T follicular helper cell (primary cell): ENCODE results near the gene SELENOV.
"Not testable (repeated sequence)": the region's sequence is repeated elsewhere in the genome, so short reads cannot be mapped to it uniquely, and the experiment has no call there.

Experiments
- DNase-seq: peaks from one replicate; pipeline ENCODE4 v3.0.0-alpha.2; 2020; ENCODE audit warnings: low read depth
- total RNA-seq, 2 experiments: gene quantifications; one replicate each; lab custom pipeline; 2026; lab: John Stamatoyannopoulos, UW

Gene SELENOV, protein sequence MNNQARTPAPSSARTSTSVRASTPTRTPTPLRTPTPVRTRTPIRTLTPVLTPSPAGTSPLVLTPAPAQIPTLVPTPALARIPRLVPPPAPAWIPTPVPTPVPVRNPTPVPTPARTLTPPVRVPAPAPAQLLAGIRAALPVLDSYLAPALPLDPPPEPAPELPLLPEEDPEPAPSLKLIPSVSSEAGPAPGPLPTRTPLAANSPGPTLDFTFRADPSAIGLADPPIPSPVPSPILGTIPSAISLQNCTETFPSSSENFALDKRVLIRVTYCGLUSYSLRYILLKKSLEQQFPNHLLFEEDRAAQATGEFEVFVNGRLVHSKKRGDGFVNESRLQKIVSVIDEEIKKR
- 0 to 0.06 reads per million in 2 experiments for total RNA-seq

- no peak for DNase-seq
Observed at GRCh38 chr19:39514840-39515550, at the start of gene SELENOV. TSS of gene SELENOV (plus strand) at chr19:39515139. CDS start at chr19:39515213, 74 bp downstream.

DNA sequence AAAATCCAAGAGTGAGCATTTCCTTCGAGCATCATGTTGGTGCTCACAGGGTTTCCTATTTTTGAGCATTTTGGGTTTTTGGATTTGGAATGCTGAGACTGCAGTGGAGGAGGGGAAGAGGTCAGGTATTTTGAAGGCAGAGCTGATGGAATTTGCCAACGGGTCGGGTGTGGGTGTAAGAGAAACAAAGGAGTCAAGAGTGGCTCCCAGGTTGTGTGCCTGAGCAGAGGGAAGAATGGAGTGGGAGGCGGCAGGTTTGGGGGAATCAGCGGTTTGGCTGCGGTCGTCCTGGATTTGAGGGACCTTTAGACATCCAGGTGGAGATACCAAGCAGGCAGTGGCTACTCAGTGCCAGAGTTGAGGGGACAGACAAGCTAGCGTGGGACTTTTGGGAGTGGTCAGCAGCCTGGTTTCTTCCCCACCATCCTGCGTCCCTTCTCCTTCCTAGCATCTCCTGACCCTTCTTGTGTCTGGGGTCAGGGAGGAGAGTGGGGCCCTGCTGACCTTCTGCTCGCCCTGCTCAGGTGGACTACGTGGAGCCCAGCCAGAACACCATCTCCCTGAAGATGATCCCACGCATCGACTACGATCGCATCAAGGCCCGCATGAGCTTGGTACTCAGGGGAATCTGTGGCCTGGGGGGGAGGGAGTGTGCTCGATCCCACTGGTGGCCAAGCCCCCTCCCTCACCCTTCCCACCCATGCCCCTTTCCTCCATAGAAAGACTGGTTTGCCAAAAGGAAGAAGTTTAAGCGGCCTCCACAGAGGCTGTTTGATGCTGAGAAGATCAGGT lies 48.8 kb upstream of the SELENOV start:
- DNase-seq: no peak

DNA sequence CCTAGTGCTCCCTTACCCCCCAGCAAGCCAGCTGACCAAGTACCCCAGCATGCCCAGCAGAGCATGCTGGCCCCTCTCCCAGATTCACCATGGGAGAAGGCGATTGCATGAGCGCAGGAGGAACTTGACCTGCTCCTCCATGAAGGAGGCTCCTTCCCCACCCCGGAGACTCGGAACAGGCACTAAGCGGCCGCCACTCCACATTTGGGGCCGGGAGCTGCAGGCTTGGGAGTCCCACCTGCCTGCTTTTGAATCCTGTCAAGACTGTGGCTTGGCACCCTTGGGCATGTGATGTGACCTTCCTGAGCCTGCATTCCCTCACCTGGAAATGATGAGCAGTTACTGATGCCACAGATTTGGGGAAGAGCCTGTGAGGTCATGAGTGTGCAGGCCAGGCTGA lies 47.0 kb upstream of the SELENOV start:
- no peak for DNase-seq

DNA sequence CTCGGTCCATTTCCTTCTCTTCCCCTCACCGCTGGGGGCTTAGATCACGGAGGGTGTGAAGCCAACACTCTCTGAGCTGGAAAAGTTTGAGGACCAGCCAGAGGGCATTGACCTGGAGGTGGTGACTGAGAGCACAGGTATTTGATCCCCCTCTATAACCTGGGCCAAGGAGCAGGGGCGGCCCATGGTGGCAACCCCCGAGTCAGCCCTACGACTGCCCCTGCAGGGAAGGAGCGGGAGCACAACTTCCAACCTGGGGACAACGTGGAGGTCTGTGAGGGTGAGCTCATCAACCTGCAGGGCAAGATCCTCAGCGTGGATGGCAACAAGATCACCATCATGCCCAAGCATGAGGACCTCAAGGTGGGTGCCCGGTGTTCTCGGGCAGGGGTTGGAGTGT lies 45.9 kb upstream of the SELENOV start:
- no peak for DNase-seq

DNA sequence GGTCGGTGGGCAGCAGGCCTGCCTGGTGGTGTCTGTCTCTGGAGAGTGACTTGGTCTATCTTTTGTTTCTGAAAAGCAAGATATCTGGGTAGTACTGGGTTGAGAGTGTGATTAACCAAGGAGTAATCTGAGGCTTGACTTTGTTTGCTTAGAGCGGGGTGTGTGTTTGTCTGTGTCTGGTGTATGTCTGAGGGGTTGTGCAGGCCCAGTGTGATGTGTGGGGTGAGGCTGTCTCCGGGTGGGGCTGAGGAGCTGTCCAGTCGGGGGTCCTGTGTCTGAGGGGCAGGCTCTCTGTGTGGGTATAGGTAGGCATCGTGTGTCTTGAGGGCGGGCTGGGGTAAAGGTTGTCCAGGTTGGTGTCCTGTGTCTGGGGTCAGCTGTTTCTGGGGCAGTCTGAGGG lies 45.4 kb upstream of the SELENOV start:
- DNase-seq: no peak

DNA sequence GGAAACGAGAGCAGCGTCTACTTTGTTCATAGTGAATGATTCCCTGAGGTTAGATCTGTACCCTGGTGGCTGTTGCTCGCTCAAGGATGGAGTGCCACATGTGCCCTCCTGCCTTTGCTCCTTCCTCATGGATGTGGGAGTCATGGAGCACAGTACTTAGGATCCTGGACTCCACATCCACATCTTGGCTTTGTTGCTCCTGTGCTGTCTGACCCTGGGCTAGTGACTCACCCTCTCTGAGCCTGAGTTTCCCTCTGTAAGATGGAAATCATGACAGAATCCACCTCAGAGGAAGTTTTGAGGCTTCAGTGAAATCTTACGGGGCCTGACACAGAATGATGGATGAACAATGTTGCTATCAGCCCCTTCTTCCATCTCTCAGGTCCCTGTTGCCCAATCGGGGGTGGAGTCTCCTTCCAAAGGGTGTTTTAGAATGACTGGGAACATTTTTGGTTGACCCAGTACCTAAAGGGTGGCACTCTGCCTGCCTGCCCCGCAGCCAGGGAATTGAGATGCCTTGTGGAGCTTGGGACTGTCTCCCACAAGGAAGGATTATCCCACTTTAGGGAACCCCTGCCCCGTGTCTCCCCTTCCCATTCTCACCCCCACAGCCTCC lies 44.1 kb upstream of the SELENOV start:
- no peak for DNase-seq

DNA sequence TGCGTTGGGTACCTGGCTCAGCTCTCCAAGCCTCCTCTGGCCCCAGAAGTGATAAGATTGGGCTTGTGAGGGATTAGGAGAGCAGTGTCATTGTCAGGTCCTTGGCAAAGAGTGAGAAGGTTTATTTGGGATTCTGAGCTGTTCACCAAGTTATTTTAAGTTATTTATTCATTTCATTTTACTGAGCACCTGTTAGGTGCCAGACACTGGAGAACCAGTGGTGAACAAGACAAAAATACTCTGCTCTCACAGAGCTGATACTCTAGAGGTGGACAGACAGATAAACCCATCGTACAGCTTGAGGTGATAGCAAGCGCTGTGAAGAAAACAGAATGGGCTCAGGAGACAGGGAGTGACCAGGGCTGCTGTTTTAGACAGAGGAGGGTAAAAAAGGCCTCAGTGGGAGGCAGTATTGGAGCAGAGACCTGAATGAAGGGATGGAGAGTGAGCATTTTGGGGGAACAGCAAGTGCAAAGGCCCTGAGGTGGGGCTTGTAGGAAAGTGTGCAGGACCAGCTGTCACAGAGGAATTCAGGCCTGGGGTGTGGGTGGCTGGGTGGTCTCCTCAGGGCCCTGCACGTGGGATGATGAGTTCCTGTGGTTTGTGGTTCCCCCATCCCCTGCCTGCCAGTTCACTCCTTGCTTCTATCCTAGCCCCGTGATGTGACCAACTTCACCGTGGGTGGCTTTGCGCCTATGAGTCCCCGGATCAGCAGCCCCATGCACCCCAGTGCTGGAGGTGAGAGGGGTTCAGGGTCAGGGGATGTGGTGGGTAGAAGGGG lies 43.0 kb upstream of the SELENOV start:
- DNase-seq: no peak

DNA sequence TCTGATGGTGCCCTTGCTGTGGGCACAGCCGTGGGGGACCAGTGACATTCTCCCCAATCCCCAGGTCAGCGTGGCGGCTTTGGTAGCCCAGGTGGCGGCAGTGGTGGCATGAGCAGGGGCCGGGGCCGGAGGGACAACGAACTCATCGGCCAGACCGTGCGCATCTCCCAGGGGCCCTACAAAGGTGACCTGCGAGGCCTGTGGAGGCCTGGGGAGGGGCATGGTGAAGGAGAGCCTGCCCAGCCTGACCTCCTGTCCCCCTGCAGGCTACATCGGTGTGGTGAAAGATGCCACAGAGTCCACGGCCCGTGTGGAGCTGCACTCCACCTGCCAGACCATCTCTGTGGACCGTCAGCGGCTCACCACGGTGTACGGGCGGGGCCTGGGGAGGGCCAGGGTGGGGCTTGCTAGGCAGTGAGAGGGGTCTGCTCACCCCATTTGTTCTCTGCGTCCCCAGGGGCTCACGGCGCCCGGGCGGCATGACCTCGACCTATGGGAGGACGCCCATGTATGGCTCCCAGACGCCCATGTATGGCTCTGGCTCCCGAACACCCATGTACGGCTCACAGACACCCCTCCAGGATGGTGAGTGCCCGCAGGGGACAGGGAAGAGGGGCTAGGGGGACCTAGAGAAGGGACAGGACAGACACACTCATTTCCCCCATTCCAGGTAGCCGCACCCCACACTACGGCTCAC lies 42.0 kb upstream of the SELENOV start:
- no peak for DNase-seq

GRCh38 chr19:39473443-39473960 lies 41.4 kb upstream of the SELENOV start:
- DNase-seq: no peak

DNA sequence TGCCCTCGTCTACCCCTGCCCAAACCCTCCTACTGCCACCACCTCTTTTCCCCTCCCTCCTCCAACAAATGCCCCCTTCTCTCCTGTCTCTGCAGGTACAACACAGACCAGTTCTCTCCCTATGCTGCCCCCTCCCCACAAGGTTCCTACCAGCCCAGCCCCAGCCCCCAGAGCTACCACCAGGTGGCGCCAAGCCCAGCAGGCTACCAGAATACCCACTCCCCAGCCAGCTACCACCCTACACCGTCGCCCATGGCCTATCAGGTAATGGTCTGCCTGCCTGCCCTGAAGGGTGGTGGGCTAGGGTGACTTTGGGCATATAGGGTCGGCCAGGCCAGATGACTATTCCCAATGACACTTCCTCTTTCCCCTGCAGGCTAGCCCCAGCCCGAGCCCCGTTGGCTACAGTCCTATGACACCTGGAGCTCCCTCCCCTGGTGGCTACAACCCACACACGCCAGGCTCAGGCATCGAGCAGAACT lies 40.8 kb upstream of the SELENOV start:
- peak; percentile 62 for DNase-seq

GRCh38 chr19:39475748-39476147 lies 39.2 kb upstream of the SELENOV start:
- no peak for DNase-seq

GRCh38 chr19:39479319-39479801 lies 35.6 kb upstream of the SELENOV start:
- not testable (repeated sequence) for DNase-seq

DNA sequence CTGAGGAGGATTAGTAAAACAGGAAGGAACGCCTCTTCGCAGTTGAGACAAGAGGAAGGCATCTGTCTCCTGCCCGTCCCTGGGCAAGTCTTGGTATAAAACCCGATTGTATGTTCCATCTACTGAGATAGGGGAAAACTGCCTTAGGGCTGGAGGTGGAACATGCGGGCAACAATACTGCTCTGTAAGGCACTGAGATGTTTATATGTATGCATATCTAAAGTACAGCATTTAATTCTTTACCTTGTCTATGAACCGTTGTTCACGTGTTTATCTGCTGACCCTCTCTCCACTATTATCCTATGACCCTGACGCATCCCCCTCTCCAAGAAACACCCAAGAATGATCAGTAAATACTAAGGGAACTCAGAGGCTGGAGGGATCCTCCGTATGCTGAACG lies 35.0 kb upstream of the SELENOV start:
- DNase-seq: no peak

DNA sequence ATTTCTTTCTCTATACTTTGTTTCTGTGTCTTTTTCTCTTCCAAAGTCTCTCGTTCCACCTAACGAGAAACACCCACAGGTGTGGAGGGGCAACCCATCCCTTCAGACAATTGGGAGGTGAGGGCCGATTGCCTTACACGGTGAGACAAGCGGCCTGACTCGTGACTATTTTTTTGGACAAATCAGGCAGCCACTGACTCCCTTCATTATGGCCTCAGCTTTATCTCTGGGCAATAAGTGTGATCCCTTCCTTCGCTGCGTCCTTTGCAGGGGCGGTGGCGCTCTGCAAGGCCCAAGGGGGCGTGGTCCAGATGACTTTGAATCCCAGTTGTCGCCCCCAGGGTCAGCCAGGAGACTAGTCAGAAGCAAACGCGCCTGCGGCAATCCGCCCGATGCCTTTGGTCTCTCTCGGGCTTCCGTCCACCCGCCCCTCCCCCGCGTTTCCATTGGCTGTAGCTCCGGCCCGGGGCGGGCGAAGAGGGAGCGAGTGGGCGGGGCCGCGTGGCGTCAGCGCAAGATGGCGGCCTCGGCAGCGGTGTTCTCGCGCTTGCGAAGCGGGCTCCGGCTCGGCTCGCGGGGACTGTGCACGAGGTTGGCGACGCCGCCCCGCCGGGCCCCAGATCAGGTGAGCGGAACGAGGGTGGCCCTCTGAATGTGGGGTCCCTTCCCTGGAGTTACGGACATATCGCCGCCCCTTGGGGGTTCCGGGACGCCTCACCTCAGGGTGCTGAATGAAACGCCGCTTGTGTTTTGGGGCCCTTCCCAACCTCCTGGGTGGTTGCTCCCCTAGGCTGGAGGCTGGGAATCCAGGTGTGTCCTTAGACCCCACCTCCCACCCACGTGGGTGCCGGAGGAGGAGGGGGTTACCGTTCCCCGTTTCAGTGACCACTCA lies 34.4 kb upstream of the SELENOV start, which contains the start of gene TIMM50:
TSS of gene TIMM50 (plus strand) at position 502 of the 892 bp plus-strand sequence. CDS start at position 518, 16 bp downstream.
- DNase-seq: peak; percentile 95

DNA sequence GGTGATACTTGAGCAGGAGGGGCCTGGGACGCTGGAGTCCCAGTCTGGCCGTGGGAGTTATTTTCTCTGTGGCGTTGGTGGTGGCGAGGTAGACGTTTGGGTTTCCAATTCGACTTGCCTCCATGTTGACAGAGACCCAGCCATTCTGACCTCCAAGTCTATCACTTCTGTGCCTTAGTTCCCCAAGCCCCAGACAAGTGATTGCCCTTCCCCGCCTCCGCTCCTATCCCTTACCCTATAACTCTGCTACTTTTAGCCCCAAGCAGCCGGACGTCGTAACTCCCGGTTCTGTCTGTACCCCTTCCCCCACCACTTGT lies 33.8 kb upstream of the SELENOV start:
- DNase-seq: no peak

- no peak for DNase-seq
Observed at GRCh38 chr19:39481676-39482075, 33.3 kb upstream of the SELENOV start.

DNA sequence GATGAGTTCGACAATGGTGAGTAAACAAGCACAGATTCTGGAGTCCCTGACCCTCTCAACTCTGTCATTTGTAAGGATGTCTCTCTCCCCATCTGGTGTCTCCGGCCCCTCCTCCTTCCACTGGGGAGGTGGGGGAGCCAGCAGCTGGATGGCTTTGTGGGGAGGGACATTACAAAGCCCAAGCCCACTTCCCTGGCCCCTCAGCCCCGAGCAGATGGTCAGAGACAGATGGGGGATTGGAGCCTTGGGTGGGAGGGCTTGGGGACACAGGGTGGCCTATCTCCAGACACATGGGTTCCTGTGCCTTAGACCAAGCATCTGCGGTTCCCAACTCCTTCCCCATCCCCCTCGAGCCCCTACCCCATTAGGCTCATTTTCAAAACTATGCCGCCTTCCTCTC lies 31.8 kb upstream of the SELENOV start:
- DNase-seq: no peak

DNA sequence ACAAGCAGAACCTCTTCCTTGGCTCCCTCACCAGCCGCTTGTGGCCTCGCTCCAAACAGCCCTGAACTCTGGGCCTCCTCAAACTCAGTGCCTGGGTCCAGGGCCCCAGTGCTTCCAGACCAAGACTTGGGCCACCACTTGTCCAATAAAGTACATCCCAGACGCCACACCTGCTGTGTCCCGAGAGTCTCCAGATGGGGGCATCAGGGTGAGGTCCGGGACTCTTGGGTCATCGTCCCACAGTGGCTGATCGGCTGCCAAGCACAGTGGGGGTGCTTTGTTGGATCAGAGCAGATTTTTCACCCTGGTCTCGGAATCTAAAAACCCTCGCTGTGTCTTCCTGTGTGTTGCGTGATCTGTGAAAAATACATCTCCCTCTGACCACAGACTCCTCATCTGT lies 25.2 kb upstream of the SELENOV start:
- no peak for DNase-seq

DNA sequence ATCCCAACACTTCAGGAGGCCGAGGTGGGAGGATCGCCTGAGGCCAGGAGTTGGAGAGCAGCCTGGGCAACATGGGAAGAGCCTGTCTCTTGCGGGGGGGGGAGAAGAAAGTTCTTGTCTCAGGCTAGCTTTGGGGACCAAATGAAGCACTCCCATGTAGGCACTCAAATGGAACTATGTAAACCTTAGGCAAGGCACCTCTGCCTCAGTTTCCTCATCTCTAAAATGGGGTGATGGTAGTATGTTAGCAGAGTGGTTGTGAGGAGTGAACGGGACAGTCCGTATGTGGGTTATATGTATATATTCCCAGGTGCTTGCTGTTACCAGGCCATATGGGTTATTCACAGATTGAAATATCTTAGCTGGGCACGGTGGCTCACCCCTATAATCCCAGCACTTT lies 22.7 kb upstream of the SELENOV start:
- no peak for DNase-seq
